Hematopoietic multipotent progenitor cell treated with erythropoietin and hydrocortisone succinate and interleukin-3 and kit ligand, for 8 days (in vitro differentiated cells): ENCODE results near the gene OR5D18.
"Not testable (repeated sequence)": the region's sequence is repeated elsewhere in the genome, so short reads cannot be mapped to it uniquely, and the experiment has no call there.

ENCODE experiments used
- DNase-seq: peaks from one replicate; pipeline ENCODE4 v3.0.0-alpha.2; 2015

Gene OR5D18

GRCh38 chr11:55819330-55819729 is at the start of gene OR5D18:
TSS of gene OR5D18 (plus strand) at chr11:55819630. CDS start at chr11:55819630, 0 bp downstream.
- DNase-seq, result no peak

GRCh38 chr11:55773138-55773537 is 46.3 kb upstream of the OR5D18 start, which contains the start of gene OR5D13:
TSS of gene OR5D13 (plus strand) at chr11:55773438. CDS start at chr11:55773438, 0 bp downstream.
- DNase-seq, result no peak

GRCh38 chr11:55791606-55792005 is 27.8 kb upstream of the OR5D18 start:
- DNase-seq, result no peak

GRCh38 chr11:55793321-55793720 is 26.1 kb upstream of the OR5D18 start:
- DNase-seq, result no peak

GRCh38 chr11:55795256-55795655 is 24.2 kb upstream of the OR5D18 start, which contains the start of gene OR5D14:
TSS of gene OR5D14 (plus strand) at chr11:55795556. CDS start at chr11:55795556, 0 bp downstream.
- no peak for DNase-seq

GRCh38 chr11:55806248-55806647 is 13.2 kb upstream of the OR5D18 start:
- DNase-seq, result no peak

- DNase-seq, result no peak
Measured at GRCh38 chr11:55811067-55811466, 8.4 kb upstream of the OR5D18 start, which contains the start of gene OR5L1. TSS of gene OR5L1 (plus strand) at chr11:55811367. CDS start at chr11:55811467, 100 bp downstream.

GRCh38 chr11:55826919-55827318 is 7.5 kb downstream of the OR5D18 start, which contains the start of gene OR5L2:
TSS of gene OR5L2 (plus strand) at chr11:55827219. CDS start at chr11:55827219, 0 bp downstream.
- DNase-seq, result no peak

- no peak for DNase-seq
Measured at GRCh38 chr11:55838452-55838851, 19.0 kb downstream of the OR5D18 start, which contains the start of gene OR5D16. TSS of gene OR5D16 (plus strand) at chr11:55838752. CDS start at chr11:55838752, 0 bp downstream.

- DNase-seq, result no peak
Measured at GRCh38 chr11:55847453-55847852, 28.0 kb downstream of the OR5D18 start.

GRCh38 chr11:55849037-55849436 is 29.6 kb downstream of the OR5D18 start:
- DNase-seq, result no peak

GRCh38 chr11:55852141-55852540 is 32.7 kb downstream of the OR5D18 start:
- DNase-seq, result no peak

GRCh38 chr11:55854704-55855103 is 35.3 kb downstream of the OR5D18 start:
- no peak for DNase-seq

GRCh38 chr11:55867354-55867753 is 47.9 kb downstream of the OR5D18 start:
- DNase-seq, result not testable (repeated sequence)
